Keratinocyte (primary cell): Measurements from ENCODE around the gene ARMC2. TPM values are rescaled to one million over a fixed set of nuclear protein-coding genes. Genes with fewer than 3 reads are reported as not detected.
"Not testable (repeated sequence)": the region's sequence is repeated elsewhere in the genome, so short reads cannot be mapped to it uniquely, and the experiment has no call there.

Experiments
- DNase-seq: peaks from one replicate; pipeline ENCODE4 v3.0.0-alpha.2; 2011; ENCODE audit warnings: low read depth, missing footprints, low spot score
- FAIRE-seq: peaks from 2 replicates; lab custom pipeline; 2011; peaks lifted over from hg19 to GRCh38; lab: Jason Lieb, UNC
- H2AFZ ChIP-seq: 2 replicates; pipeline ENCODE4 v1.6.0; 2012; ENCODE audit warnings: low read length, control low read depth, inconsistent platforms; ENCODE audit not compliant: control insufficient read depth
- H3K27ac ChIP-seq: 2 replicates; pipeline ENCODE4 v1.5.1; 2011; ENCODE audit warnings: low read length; ENCODE audit not compliant: control insufficient read depth, insufficient read depth
- H3K27me3 ChIP-seq: 3 replicates; pipeline ENCODE4 v1.6.0; 2011; ENCODE audit warnings: low read length; ENCODE audit not compliant: control insufficient read depth, insufficient read depth; ENCODE audit errors: extremely low read depth
- H3K36me3 ChIP-seq, 2 experiments: 2 replicates in 1 of 2; 3 replicates in 1 of 2; pipeline ENCODE4 v1.5.1; 2011; ENCODE audit warnings: low read length in 2 of 2, mild to moderate bottlenecking in 1 of 2; ENCODE audit not compliant: control insufficient read depth in 2 of 2, insufficient read depth in 2 of 2; ENCODE audit errors: extremely low read depth in 1 of 2
- H3K4me1 ChIP-seq: 3 replicates; pipeline ENCODE4 v1.5.1; 2011; ENCODE audit warnings: low read length; ENCODE audit not compliant: control insufficient read depth, insufficient read depth; ENCODE audit errors: extremely low read depth
- H3K4me2 ChIP-seq: 3 replicates; pipeline ENCODE4 v1.6.0; 2011; ENCODE audit warnings: low read depth, low read length; ENCODE audit not compliant: control insufficient read depth, insufficient read depth; ENCODE audit errors: extremely low read depth
- H3K4me3 ChIP-seq, 3 experiments: fragments of 200-600 bp in 1 of 3; sonication (generic) in 1 of 3; 2 replicates in 2 of 3; 3 replicates in 1 of 3; pipeline ENCODE4 v1.5.1; 2011 to 2016; ENCODE audit warnings: low read length in 3 of 3, mild to moderate bottlenecking in 3 of 3, control low read depth in 2 of 3, inconsistent platforms in 1 of 3, low read depth in 1 of 3, mixed read lengths in 1 of 3, mixed run types in 1 of 3, moderate library complexity in 1 of 3; ENCODE audit not compliant: control insufficient read depth in 2 of 3, insufficient read depth in 2 of 3; ENCODE audit errors: extremely low read depth in 1 of 3
- H3K79me2 ChIP-seq: 2 replicates; pipeline ENCODE4 v1.6.0; 2012; ENCODE audit warnings: low read length; ENCODE audit not compliant: control insufficient read depth, insufficient read depth
- H3K9ac ChIP-seq: 3 replicates; pipeline ENCODE4 v1.6.0; 2011; ENCODE audit warnings: low read length; ENCODE audit not compliant: control insufficient read depth, insufficient read depth; ENCODE audit errors: extremely low read depth
- H3K9me1 ChIP-seq: 3 replicates; pipeline ENCODE4 v1.6.0; 2011; ENCODE audit warnings: low read length; ENCODE audit not compliant: control insufficient read depth, insufficient read depth; ENCODE audit errors: extremely low read depth
- H3K9me3 ChIP-seq: 2 replicates; pipeline ENCODE4 v1.5.1; 2012; ENCODE audit warnings: low read depth, low read length; ENCODE audit not compliant: control insufficient read depth
- H4K20me1 ChIP-seq: 3 replicates; pipeline ENCODE4 v1.6.0; 2011; ENCODE audit warnings: low read length; ENCODE audit not compliant: control insufficient read depth, insufficient read depth; ENCODE audit errors: extremely low read depth
- EZH2 ChIP-seq: IDR thresholded peaks from one replicate; pipeline ENCODE4 v1.6.1; 2012; ENCODE audit warnings: inconsistent platforms, mild to moderate bottlenecking, low read length, moderate library complexity
- dilution Hi-C: fragments of 300-500 bp; cut with MboI; formaldehyde crosslinking; loops from one replicate; pipeline ENCODE4 v1.7.0; 2020; ENCODE audit warnings: low sequenced_read_pairs; ENCODE audit not compliant: extremely low pct_ligation_motif_present
- polyA plus RNA-seq, 5 experiments: library from polyadenylated mRNA; depleted of rRNA in 3 of 5; stranded (reverse) in 3 of 5; stranded (forward) in 1 of 5; unstranded in 1 of 5; fragments of >200 nt; gene quantifications; 1 replicate in 1 of 5; 2 replicates in 3 of 5; 3 replicates in 1 of 5; pipeline versions ENCODE4 v1.2.1 to v1.2.3, GENCODE V29; 2011 to 2012; ENCODE audit warnings: missing spikeins in 2 of 5, low read depth in 1 of 5, low replicate concordance in 1 of 5
- TF ChIP-seq, protein P1 (sequence below), 3 experiments: IDR thresholded peaks in 1 of 3; conservative IDR thresholded peaks in 1 of 3; optimal IDR thresholded peaks in 1 of 3; 2 replicates in 2 of 3; 3 replicates in 1 of 3; pipeline versions ENCODE3 to v1.5.1; 2011; ENCODE audit warnings: low read length in 3 of 3, mild to moderate bottlenecking in 3 of 3, moderate library complexity in 2 of 3, control low read depth in 1 of 3, inconsistent platforms in 1 of 3; ENCODE audit not compliant: insufficient read depth in 2 of 3; ENCODE audit errors: extremely low read depth in 1 of 3

ARMC2 gene
- polyA plus RNA-seq, 1 donor (not counting 4 experiments of a cell fraction or from before 2014, with no cell fraction given), result 3.8 TPM

DNA sequence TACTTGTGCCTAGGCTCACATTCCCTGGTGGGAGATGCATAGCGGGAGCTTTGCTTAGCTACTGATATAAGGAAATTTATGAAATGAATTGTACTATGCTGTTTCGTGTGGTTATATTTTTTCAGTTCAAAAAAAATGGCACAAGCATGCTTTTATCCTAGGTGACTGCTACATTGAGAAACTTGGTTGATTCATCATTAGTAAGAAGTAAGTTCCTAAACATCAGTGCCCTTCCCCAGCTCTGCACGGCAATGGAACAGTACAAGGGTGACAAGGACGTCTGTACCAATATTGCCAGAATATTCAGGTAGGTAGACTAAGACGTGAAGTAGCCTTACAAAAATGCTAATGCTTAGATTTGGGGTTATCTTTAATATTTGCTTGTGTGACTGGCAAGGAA lies 79.7 kb downstream of the ARMC2 start:
- Histone ChIP-seq H3K79me2 (no peaks in the 10 kb centered on the region), H3K36me3 (no peaks in the 10 kb centered on the region)
- DNase-seq, result no peak

DNA sequence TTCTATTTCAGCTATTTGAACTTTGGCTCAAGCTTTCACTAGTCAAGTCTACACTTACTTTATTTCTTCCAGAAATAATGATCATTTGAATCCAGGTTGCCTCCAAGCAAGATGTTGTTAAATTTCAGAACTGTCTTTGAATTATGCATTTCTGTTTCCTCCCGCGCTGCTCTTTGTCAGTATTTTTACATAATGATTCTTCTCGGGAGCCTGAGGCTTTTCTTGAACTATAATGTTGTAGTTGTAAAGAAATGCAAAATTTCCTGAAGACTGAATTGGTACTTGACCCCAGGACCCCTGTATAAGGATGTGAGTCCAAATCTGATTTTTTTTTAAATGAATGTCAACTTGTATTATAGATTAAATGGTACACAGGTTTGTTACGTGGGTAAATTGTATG lies 80.4 kb downstream of the ARMC2 start:
- FAIRE-seq (no peak), DNase-seq (no peak)
- Histone ChIP-seq H3K27me3 (no peaks in the 10 kb centered on the region), H3K9me1 (no peaks in the 10 kb centered on the region), H3K4me3 (no peak overlapping the region), H3K9ac (no peak overlapping the region), H2AFZ (no peak overlapping the region), H3K4me2 (no peak overlapping the region), H4K20me1 (no peaks in the 10 kb centered on the region), H3K4me1 (no peaks in the 10 kb centered on the region), H3K9me3 (no peaks in the 10 kb centered on the region), H3K79me2 (no peaks in the 10 kb centered on the region), H3K36me3 (no peaks in the 10 kb centered on the region), H3K27ac (no peak overlapping the region)
- dilution Hi-C loops, result no loop called here
- TF ChIP-seq EZH2, result no peak
- TF ChIP-seq, protein P1, sequence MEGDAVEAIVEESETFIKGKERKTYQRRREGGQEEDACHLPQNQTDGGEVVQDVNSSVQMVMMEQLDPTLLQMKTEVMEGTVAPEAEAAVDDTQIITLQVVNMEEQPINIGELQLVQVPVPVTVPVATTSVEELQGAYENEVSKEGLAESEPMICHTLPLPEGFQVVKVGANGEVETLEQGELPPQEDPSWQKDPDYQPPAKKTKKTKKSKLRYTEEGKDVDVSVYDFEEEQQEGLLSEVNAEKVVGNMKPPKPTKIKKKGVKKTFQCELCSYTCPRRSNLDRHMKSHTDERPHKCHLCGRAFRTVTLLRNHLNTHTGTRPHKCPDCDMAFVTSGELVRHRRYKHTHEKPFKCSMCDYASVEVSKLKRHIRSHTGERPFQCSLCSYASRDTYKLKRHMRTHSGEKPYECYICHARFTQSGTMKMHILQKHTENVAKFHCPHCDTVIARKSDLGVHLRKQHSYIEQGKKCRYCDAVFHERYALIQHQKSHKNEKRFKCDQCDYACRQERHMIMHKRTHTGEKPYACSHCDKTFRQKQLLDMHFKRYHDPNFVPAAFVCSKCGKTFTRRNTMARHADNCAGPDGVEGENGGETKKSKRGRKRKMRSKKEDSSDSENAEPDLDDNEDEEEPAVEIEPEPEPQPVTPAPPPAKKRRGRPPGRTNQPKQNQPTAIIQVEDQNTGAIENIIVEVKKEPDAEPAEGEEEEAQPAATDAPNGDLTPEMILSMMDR (optimal IDR thresholded peaks at IDR 0.05 in 1 of 3, IDR thresholded peaks at IDR 0.05 in 1 of 3, conservative IDR thresholded peaks at IDR 0.05 in 1 of 3; ENCODE audit: extremely low read depth in 1 of 3, insufficient read depth in 2 of 3, low read length in 3 of 3), result no peak

More for the DNA sequence above, 79.7 kb downstream of the ARMC2 start:
- no peak overlapping the region for H3K4me2 ChIP-seq
- no peaks in the 10 kb centered on the region for H3K9me3 ChIP-seq
- dilution Hi-C loops, result no loop called here
- no peaks in the 10 kb centered on the region for H4K20me1 ChIP-seq
- no peaks in the 10 kb centered on the region for H3K27me3 ChIP-seq
- H2AFZ ChIP-seq, result no peak overlapping the region
- FAIRE-seq, result no peak
- H3K9ac ChIP-seq, result no peak overlapping the region
- H3K4me1 ChIP-seq, result no peaks in the 10 kb centered on the region
- no peaks in the 10 kb centered on the region for H3K9me1 ChIP-seq
- H3K27ac ChIP-seq, result no peak overlapping the region
- TF ChIP-seq, protein P1 (optimal IDR thresholded peaks at IDR 0.05 in 1 of 3, IDR thresholded peaks at IDR 0.05 in 1 of 3, conservative IDR thresholded peaks at IDR 0.05 in 1 of 3; ENCODE audit: extremely low read depth in 1 of 3, insufficient read depth in 2 of 3, low read length in 3 of 3), result no peak
- TF ChIP-seq EZH2, result no peak
- no peak overlapping the region for H3K4me3 ChIP-seq

DNA sequence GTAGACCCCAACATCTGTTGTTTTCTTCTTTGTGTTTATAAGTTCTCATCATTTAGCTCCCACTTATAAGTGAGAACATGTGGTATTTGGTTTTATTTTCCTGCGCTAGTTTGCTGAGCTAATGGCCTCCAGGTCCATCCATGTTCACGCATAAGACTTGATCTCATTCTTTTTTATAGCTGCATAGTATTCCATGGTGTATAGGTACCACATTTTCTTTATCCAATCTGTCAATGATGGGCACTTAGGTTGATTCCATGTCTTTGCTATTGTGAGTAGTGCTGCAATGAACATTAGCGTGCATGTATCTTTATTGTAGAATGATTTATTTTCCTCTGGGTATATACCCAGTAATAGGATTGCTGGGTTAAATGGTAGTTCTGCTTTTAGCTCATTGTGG lies 82.9 kb downstream of the ARMC2 start:
- H3K27me3 ChIP-seq, DNase-seq, H3K9me1 ChIP-seq, H4K20me1 ChIP-seq, H3K27ac ChIP-seq, FAIRE-seq, H3K9ac ChIP-seq, H3K36me3 ChIP-seq, H2AFZ ChIP-seq, dilution Hi-C loops, H3K9me3 ChIP-seq, H3K4me1 ChIP-seq, H3K4me3 ChIP-seq, H3K4me2 ChIP-seq, H3K79me2 ChIP-seq: not testable (repeated sequence)
